GM12878 (cell line): ENCODE measurements around the gene SBF2. TPM values are rescaled to one million over a fixed set of nuclear protein-coding genes. Genes with fewer than 3 reads are reported as not detected.

ENCODE experiments used
- ATAC-seq: fragments of 200-7000 bp; cut with Tn5 transposase; 3 replicates; pipeline ENCODE4 v1.9.1; 2020; ENCODE audit warnings: mild to moderate bottlenecking, moderate library complexity
- BruUV-seq: library from RNA; stranded (reverse); fragments of 400-500 nt; replicated peaks from 2 replicates; lab custom pipeline; 2021; lab: Mats Ljungman, UMichigan
- CTCF ChIA-PET: fragments of 300-600 bp; sonication (Branson Sonifier 250); formaldehyde crosslinking; extraction: SDS; loops from one replicate; lab custom pipeline; 2021; ENCODE audit warnings: inconsistent platforms; lab: Yijun Ruan, JAX
- POLR2A ChIA-PET: fragments of 350-600 bp; formaldehyde crosslinking; extraction: SDS; loops from one replicate; lab custom pipeline; 2021; ENCODE audit warnings: inconsistent platforms; lab: Charles Lee
- RAD21 ChIA-PET: fragments of 300-600 bp; sonication (Branson Sonifier 250); formaldehyde crosslinking; loops from one replicate; lab custom pipeline; 2023; ENCODE audit warnings: antibody characterized with exemption; ENCODE audit not compliant: unreplicated experiment; lab: Charles Lee
- SMC1A ChIA-PET: fragments of 300-600 bp; sonication (Branson Sonifier 250); formaldehyde crosslinking; loops from one replicate; lab custom pipeline; 2023; ENCODE audit not compliant: unreplicated experiment, uncharacterized antibody; lab: Charles Lee
- DNase-seq: peaks from one replicate; pipeline ENCODE4 v3.0.0-alpha.2; 2011; ENCODE audit warnings: low read depth, low spot score
- FAIRE-seq: peaks from 3 replicates; lab custom pipeline; 2011; peaks lifted over from hg19 to GRCh38; lab: Jason Lieb, UNC
- H2AFZ ChIP-seq: 2 replicates; pipeline ENCODE4 v1.6.0; 2011; ENCODE audit warnings: low read depth, low read length, control low read depth; ENCODE audit not compliant: control insufficient read depth
- H3K27ac ChIP-seq: 2 replicates; pipeline ENCODE4 v1.5.1; 2011; ENCODE audit warnings: control low read depth; ENCODE audit not compliant: control insufficient read depth, insufficient read depth
- H3K27me3 ChIP-seq, 2 experiments: replicated peaks in 1 of 2; 2 replicates each; pipeline versions ENCODE4 v1.6.0 to v1.6.1; 2011; ENCODE audit warnings: low read length in 1 of 2; ENCODE audit not compliant: control insufficient read depth in 2 of 2, insufficient read depth in 2 of 2
- H3K36me3 ChIP-seq, 2 experiments: 2 replicates each; pipeline ENCODE4 v1.5.1; 2011; ENCODE audit warnings: low read length in 1 of 2; ENCODE audit not compliant: control insufficient read depth in 2 of 2, insufficient read depth in 2 of 2
- H3K4me1 ChIP-seq: 2 replicates; pipeline ENCODE4 v1.6.1; 2011; ENCODE audit warnings: mild to moderate bottlenecking, low read length, moderate library complexity, mixed read lengths; ENCODE audit not compliant: control insufficient read depth, insufficient read depth
- H3K4me2 ChIP-seq: 2 replicates; pipeline ENCODE4 v1.6.0; 2011; ENCODE audit warnings: control low read depth; ENCODE audit not compliant: control insufficient read depth, insufficient read depth
- H3K4me3 ChIP-seq: fragments of 200-600 bp; sonication (generic); 2 replicates; pipeline ENCODE4 v1.5.1; 2016
- H3K79me2 ChIP-seq: 2 replicates; pipeline ENCODE4 v1.6.0; 2011; ENCODE audit warnings: low read length; ENCODE audit not compliant: control insufficient read depth, insufficient read depth
- H3K9ac ChIP-seq: 2 replicates; pipeline ENCODE4 v1.8.0; 2011; ENCODE audit warnings: low read length, control low read depth, mixed read lengths; ENCODE audit not compliant: control insufficient read depth, insufficient read depth
- H3K9me3 ChIP-seq: replicated peaks from 3 replicates; pipeline ENCODE4 v1.5.1; 2011; ENCODE audit warnings: mild to moderate bottlenecking, low read length; ENCODE audit not compliant: control insufficient read depth, insufficient read depth
- H4K20me1 ChIP-seq: 2 replicates; pipeline ENCODE4 v1.6.0; 2011; ENCODE audit not compliant: control insufficient read depth, insufficient read depth
- CHD2 ChIP-seq: IDR thresholded peaks from 2 replicates; pipeline ENCODE4 v1.6.1; 2011; ENCODE audit warnings: low read depth, low read length, improper control_type of control experiment, borderline replicate concordance
- CREM ChIP-seq: IDR thresholded peaks from 2 replicates; pipeline ENCODE4 v1.6.1; 2014; ENCODE audit warnings: antibody characterized with exemption, low read depth
- EZH2 ChIP-seq: IDR thresholded peaks from 2 replicates; pipeline ENCODE4 v1.6.1; 2012; ENCODE audit warnings: low read depth, mild to moderate bottlenecking, control low read depth, inconsistent platforms, low read length, borderline replicate concordance; ENCODE audit not compliant: control insufficient read depth
- GATAD2B ChIP-seq: fragments of 450-650 bp; conservative IDR thresholded peaks from 2 replicates; pipeline ENCODE4 v1.6.1; 2017; ENCODE audit warnings: low read depth, mild to moderate bottlenecking, moderate library complexity
- HDAC2 ChIP-seq: fragments of 200-600 bp; sonication (generic); IDR thresholded peaks from 2 replicates; pipeline ENCODE4 v1.6.1; 2017
- HSF1 ChIP-seq: fragments of 150-350 bp; IDR thresholded peaks from 2 replicates; pipeline ENCODE4 v1.6.1; 2014; ENCODE audit warnings: mild to moderate bottlenecking, low read depth, low read length
- MYC ChIP-seq: IDR thresholded peaks from 2 replicates; pipeline ENCODE4 v1.6.1; 2011; ENCODE audit warnings: mild to moderate bottlenecking, low read length, moderate library complexity, inconsistent platforms; ENCODE audit not compliant: insufficient read depth, insufficient replicate concordance, insufficient read length, severe bottlenecking
- NFIC ChIP-seq: IDR thresholded peaks from 2 replicates; pipeline ENCODE4 v1.6.1; 2012; ENCODE audit warnings: low read depth, mild to moderate bottlenecking, inconsistent platforms, low read length, moderate library complexity
- NFYB ChIP-seq: IDR thresholded peaks from 2 replicates; pipeline ENCODE4 v1.6.1; 2011; ENCODE audit warnings: low read depth, mild to moderate bottlenecking, low read length, improper control_type of control experiment, moderate library complexity; ENCODE audit not compliant: insufficient read depth
- TCF7 ChIP-seq: IDR thresholded peaks from 2 replicates; pipeline ENCODE4 v1.6.1; 2014; ENCODE audit warnings: antibody characterized with exemption, borderline replicate concordance
- USF2 ChIP-seq: IDR thresholded peaks from 2 replicates; pipeline ENCODE4 v1.6.1; 2011; ENCODE audit warnings: low read depth, low read length, improper control_type of control experiment, borderline replicate concordance
- YBX1 ChIP-seq: fragments of 450-650 bp; IDR thresholded peaks from 2 replicates; pipeline ENCODE4 v1.6.1; 2016; ENCODE audit warnings: antibody characterized with exemption
- ZBTB40 ChIP-seq: fragments of 450-650 bp; IDR thresholded peaks from 2 replicates; pipeline ENCODE4 v1.6.1; 2016; ENCODE audit warnings: mild to moderate bottlenecking, moderate library complexity, borderline replicate concordance
- ZZZ3 ChIP-seq: IDR thresholded peaks from 2 replicates; pipeline ENCODE4 v1.6.1; 2011; ENCODE audit warnings: low read depth; ENCODE audit not compliant: control insufficient read depth, insufficient read length
- WGBS: methylation state at CpG from one replicate; pipeline ENCODE4 v1.1.6; 2016; ENCODE audit warnings: low lambda C conversion rate; ENCODE audit not compliant: insufficient replicate concordance, insufficient coverage; ENCODE audit errors: missing lambda C conversion rate; 5-methylcytosine and 5-hydroxymethylcytosine counted together
- in situ Hi-C: fragments of 300-500 bp; cut with MboI; formaldehyde crosslinking; loops from 9 replicates; pipeline ENCODE4 v1.14.3; 2018; ENCODE audit warnings: mixed read lengths
- intact Hi-C: fragments of 100-400 bp; cut with micrococcal nuclease; formaldehyde crosslinking; loops from one replicate; pipeline ENCODE4 v1.14.2; 2022; ENCODE audit not compliant: unreplicated experiment
- polyA plus RNA-seq, 11 experiments: library from polyadenylated mRNA; depleted of rRNA in 4 of 11; unstranded in 6 of 11; stranded (reverse) in 5 of 11; fragments of >200 nt; fragmentation: Nextera tagmentation in 4 of 11; fragmentation: Illumina TruSeq in 1 of 11; extraction: Ambion mirVana in 4 of 11; extraction: Trizol in 1 of 11; gene quantifications; 1 replicate in 1 of 11; 2 replicates in 10 of 11; pipeline versions ENCODE4 v1.2.1 to v1.2.3, GENCODE V29; 2011 to 2016; ENCODE audit warnings: inconsistent platforms in 2 of 11, missing spikeins in 2 of 11, low read depth in 1 of 11
- total RNA-seq, 4 experiments: library from RNA; depleted of rRNA in 3 of 4; stranded (reverse); fragments of >200 nt in 3 of 4; fragmentation: Illumina TruSeq in 1 of 4; extraction: Trizol in 1 of 4; gene quantifications; 2 replicates each; pipeline versions ENCODE4 v1.2.1 to v1.2.3, GENCODE V29; 2013 to 2021

Gene SBF2
- total and polyA plus RNA-seq, 10 of the 15 experiments (the other 5 are each of a cell fraction or from before 2014, with no cell fraction given) = 0.24 to 2.3 (median 1.1) TPM

- ATAC-seq (no peak), FAIRE-seq (no peak), DNase-seq (no peak)
- Histone ChIP-seq H3K4me2 (no peak overlapping the region), H3K79me2 (no peaks in the 10 kb centered on the region), H3K36me3 (no peaks in the 10 kb centered on the region), H3K4me1 (peaks cover under 1% of the 10 kb centered on the region; the same call in 1 of the 2 replicates), H3K9ac (no peak overlapping the region), H3K27ac (no peak overlapping the region), H2AFZ (no peak overlapping the region), H4K20me1 (no peaks in the 10 kb centered on the region), H3K27me3 (peaks cover 9 to 10% of the 10 kb centered on the region in 2 experiments), H3K9me3 (no peaks in the 10 kb centered on the region), H3K4me3 (no peak overlapping the region)
- RAD21 ChIA-PET = no interaction called here
- no peak for TF ChIP-seq NFIC
- TF ChIP-seq GATAD2B = no peak
- TF ChIP-seq YBX1 = no peak
- no peak for TF ChIP-seq CREM
- TF ChIP-seq ZBTB40 = no peak
- TF ChIP-seq ZZZ3 = no peak
- TF ChIP-seq EZH2 = no peak
- TF ChIP-seq HDAC2 = no peak
- TF ChIP-seq CHD2 = no peak
- no peak for TF ChIP-seq NFYB
- TF ChIP-seq TCF7 = no peak
- no peak for TF ChIP-seq HSF1
- no peak for TF ChIP-seq MYC
- TF ChIP-seq USF2 = no peak
- 53% methylated on average over 24 of the region's 24 CpGs for WGBS
- CTCF ChIA-PET = interaction anchor here (1.2 to 1.3 kb wide), 2 partner anchors 15 to 81 kb away, joined by 4 read pairs; no protein-coding TSS in a partner anchor
- POLR2A ChIA-PET = no interaction called here
- SMC1A ChIA-PET = interaction anchor here (0.9 to 1.3 kb wide), 2 partner anchors 9 to 25 kb away, joined by 3 read pairs; no protein-coding TSS in a partner anchor
- no TSS peak for BruUV-seq
- in situ Hi-C loops = no loop called here
- intact Hi-C loops = no loop called here
Observed at GRCh38 chr11:10288881-10289764, 4.9 kb downstream of the SBF2 start.
